ENCODE results near the gene GRM8.

The GRM8 gene

GRCh38 chr7:127146746-127147536 is 105.8 kb downstream of the GRM8 start:
- no peak for DNase-seq (ENCODE audit: low read depth in 2 of 2)

- no peak for DNase-seq (ENCODE audit: low read depth in 2 of 2)
Observed at GRCh38 chr7:127137146-127137545, 115.6 kb downstream of the GRM8 start.

GRCh38 chr7:127135871-127136485 is 116.8 kb downstream of the GRM8 start:
- DNase-seq (ENCODE audit: low read depth in 2 of 2), result no peak

GRCh38 chr7:127123220-127123619 is 129.5 kb downstream of the GRM8 start:
- no peak for DNase-seq (ENCODE audit: low read depth in 2 of 2)

GRCh38 chr7:127119517-127119916 is 133.2 kb downstream of the GRM8 start:
- DNase-seq (ENCODE audit: low read depth in 2 of 2), result no peak

GRCh38 chr7:127114742-127115265 is 137.9 kb downstream of the GRM8 start:
- DNase-seq (ENCODE audit: low read depth in 2 of 2), result no peak

- no peak for DNase-seq (ENCODE audit: low read depth in 2 of 2)
Observed at GRCh38 chr7:127107601-127108007, 145.1 kb downstream of the GRM8 start.

GRCh38 chr7:127093340-127093739 is 159.4 kb downstream of the GRM8 start:
- DNase-seq (ENCODE audit: low read depth in 2 of 2), result no peak

GRCh38 chr7:127091620-127092019 is 161.1 kb downstream of the GRM8 start:
- DNase-seq (ENCODE audit: low read depth in 2 of 2), result no peak

- DNase-seq (ENCODE audit: low read depth in 2 of 2), result no peak
Observed at GRCh38 chr7:127089146-127089545, 163.6 kb downstream of the GRM8 start.

GRCh38 chr7:127081539-127081938 is 171.2 kb downstream of the GRM8 start:
- DNase-seq (ENCODE audit: low read depth in 2 of 2), result no peak

GRCh38 chr7:127080576-127080975 is 172.2 kb downstream of the GRM8 start:
- no peak for DNase-seq (ENCODE audit: low read depth in 2 of 2)

- no peak for DNase-seq (ENCODE audit: low read depth in 2 of 2)
Observed at GRCh38 chr7:127066974-127067373, 185.8 kb downstream of the GRM8 start.

GRCh38 chr7:127059475-127059874 is 193.3 kb downstream of the GRM8 start:
- DNase-seq (ENCODE audit: low read depth in 2 of 2), result no peak

GRCh38 chr7:127057918-127058317 is 194.8 kb downstream of the GRM8 start:
- DNase-seq (ENCODE audit: low read depth in 2 of 2), result no peak

GRCh38 chr7:127056202-127056601 is 196.5 kb downstream of the GRM8 start:
- no peak for DNase-seq (ENCODE audit: low read depth in 2 of 2)

- no peak for DNase-seq (ENCODE audit: low read depth in 2 of 2)
Observed at GRCh38 chr7:127047521-127047920, 205.2 kb downstream of the GRM8 start.

GRCh38 chr7:127041689-127042452 is 210.9 kb downstream of the GRM8 start:
- DNase-seq (ENCODE audit: low read depth in 2 of 2), result no peak

GRCh38 chr7:127040042-127040441 is 212.7 kb downstream of the GRM8 start:
- no peak for DNase-seq (ENCODE audit: low read depth in 2 of 2)

- DNase-seq (ENCODE audit: low read depth in 2 of 2), result no peak
Observed at GRCh38 chr7:127039541-127039940, 213.2 kb downstream of the GRM8 start.

- DNase-seq (ENCODE audit: low read depth in 2 of 2), result no peak
Observed at GRCh38 chr7:127035203-127035849, 217.4 kb downstream of the GRM8 start.
